ENCODE results near the gene CXorf58. TPM values are rescaled to one million over a fixed set of nuclear protein-coding genes. Genes with fewer than 3 reads are reported as not detected.

The CXorf58 gene
- total and polyA plus RNA-seq, 3 donors from 2014 or later, result 2.6 to 6.5 (median 5.7) TPM

GRCh38 chrX:23945206-23945605 is 37.4 kb downstream of the CXorf58 start:
- Histone ChIP-seq H3K27me3 (no peaks in the 10 kb centered on the region), H3K4me1 (no peaks in the 10 kb centered on the region), H3K27ac (no peak overlapping the region), H3K36me3 (ENCODE audit: low read depth, missing control alignments) (no peaks in the 10 kb centered on the region), H3K4me3 (no peak overlapping the region), H3K9me3 (no peaks in the 10 kb centered on the region)
- DNase-seq, result no peak
- no peak for TF ChIP-seq CTCF (IDR thresholded peaks at IDR 0.05)
- TF ChIP-seq POLR2A (IDR thresholded peaks at IDR 0.05), result no peak
- intact Hi-C loops (cut with DNase I; ENCODE audit: low total_unique reads), result no loop called here
- 100% methylated on average over 1 of the region's 1 CpG for WGBS, 2 donors

GRCh38 chrX:23952391-23952790 is 44.6 kb downstream of the CXorf58 start:
- Histone ChIP-seq H3K4me3 (no peak overlapping the region), H3K27me3 (no peaks in the 10 kb centered on the region), H3K9me3 (no peaks in the 10 kb centered on the region), H3K4me1 (no peaks in the 10 kb centered on the region), H3K27ac (no peak overlapping the region), H3K36me3 (ENCODE audit: low read depth, missing control alignments) (no peaks in the 10 kb centered on the region)
- intact Hi-C loops (cut with DNase I; ENCODE audit: low total_unique reads), result no loop called here
- DNase-seq, result no peak
- WGBS, 2 donors, result 82 to 92% methylated on average over 3 of the region's 3 CpGs
- TF ChIP-seq CTCF (IDR thresholded peaks at IDR 0.05), result no peak
- no peak for TF ChIP-seq POLR2A (IDR thresholded peaks at IDR 0.05)

- TF ChIP-seq CTCF (IDR thresholded peaks at IDR 0.05) (no peak), POLR2A (IDR thresholded peaks at IDR 0.05) (no peak)
- no peak for DNase-seq
- intact Hi-C loops (cut with DNase I; ENCODE audit: low total_unique reads), result no loop called here
These were observed 45.4 kb downstream of the CXorf58 start for GRCh38 chrX:23952984-23953907.

GRCh38 chrX:23953908-23954269 is 46.1 kb downstream of the CXorf58 start:
- no peak for DNase-seq
- Histone ChIP-seq H3K4me1 (no peaks in the 10 kb centered on the region), H3K9me3 (no peaks in the 10 kb centered on the region), H3K36me3 (ENCODE audit: low read depth, missing control alignments) (no peaks in the 10 kb centered on the region), H3K27me3 (no peaks in the 10 kb centered on the region), H3K4me3 (no peak overlapping the region), H3K27ac (no peak overlapping the region)
- intact Hi-C loops (cut with DNase I; ENCODE audit: low total_unique reads), result no loop called here
- 80 to 95% methylated on average over 8 to 11 of the region's 11 CpGs for WGBS, 2 donors
- no peak for TF ChIP-seq CTCF (IDR thresholded peaks at IDR 0.05)
- TF ChIP-seq POLR2A (IDR thresholded peaks at IDR 0.05), result no peak

More at GRCh38 chrX:23952984-23953907, 45.4 kb downstream of the CXorf58 start:
- H3K36me3 ChIP-seq (ENCODE audit: low read depth, missing control alignments), result no peaks in the 10 kb centered on the region
- H3K4me3 ChIP-seq, result no peak overlapping the region
- no peaks in the 10 kb centered on the region for H3K9me3 ChIP-seq
- no peaks in the 10 kb centered on the region for H3K4me1 ChIP-seq
- whole genome bisulfite sequencing, 2 donors, result 52 to 69% methylated on average over 8 to 9 of the region's 9 CpGs
- no peak overlapping the region for H3K27ac ChIP-seq
- no peaks in the 10 kb centered on the region for H3K27me3 ChIP-seq

GRCh38 chrX:23954396-23954795 is 46.6 kb downstream of the CXorf58 start:
- TF ChIP-seq CTCF (IDR thresholded peaks at IDR 0.05), result no peak
- TF ChIP-seq POLR2A (IDR thresholded peaks at IDR 0.05), result no peak
- H3K9me3 ChIP-seq, result no peaks in the 10 kb centered on the region
- H3K27ac ChIP-seq, result no peak overlapping the region
- intact Hi-C loops (cut with DNase I; ENCODE audit: low total_unique reads), result no loop called here
- H3K27me3 ChIP-seq, result no peaks in the 10 kb centered on the region
- no peak for DNase-seq
- H3K36me3 ChIP-seq (ENCODE audit: low read depth, missing control alignments), result no peaks in the 10 kb centered on the region
- H3K4me1 ChIP-seq, result no peaks in the 10 kb centered on the region
- H3K4me3 ChIP-seq, result no peak overlapping the region
- WGBS, 2 donors, result 71 to 75% methylated on average over 4 of the region's 4 CpGs

Measured in testis (tissue), 3 donors.